Gastrocnemius medialis (tissue), 4 donors: Measurements from ENCODE around the gene DENND1A.

Experiments
- CTCF ChIP-seq, 5 experiments: fragments of 450-650 bp in 3 of 5; fragments of 200-600 bp in 2 of 5; sonication (generic) in 2 of 5; IDR thresholded peaks in 4 of 5; conservative IDR thresholded peaks in 1 of 5; 1 replicate in 4 of 5; 2 replicates in 1 of 5; pipeline ENCODE4 v1.5.1; 2016 to 2019; ENCODE audit warnings: antibody characterized with exemption in 5 of 5, mild to moderate bottlenecking in 3 of 5, moderate library complexity in 3 of 5
- POLR2A ChIP-seq, 2 donors: fragments of 450-650 bp; IDR thresholded peaks; one replicate each; pipeline ENCODE4 v1.6.1; 2017; ENCODE audit warnings: antibody characterized with exemption in 2 of 2, mild to moderate bottlenecking in 2 of 2, moderate library complexity in 2 of 2

GRCh38 chr9:123440256-123440655 lies 489.7 kb downstream of the DENND1A start:
- TF ChIP-seq POLR2A (IDR thresholded peaks at IDR 0.05) (no peak), CTCF (IDR thresholded peaks at IDR 0.05 in 4 of 5, conservative IDR thresholded peaks at IDR 0.05 in 1 of 5) (no peak)
